ENCODE measurements around the gene XRN2.

The XRN2 gene

DNA sequence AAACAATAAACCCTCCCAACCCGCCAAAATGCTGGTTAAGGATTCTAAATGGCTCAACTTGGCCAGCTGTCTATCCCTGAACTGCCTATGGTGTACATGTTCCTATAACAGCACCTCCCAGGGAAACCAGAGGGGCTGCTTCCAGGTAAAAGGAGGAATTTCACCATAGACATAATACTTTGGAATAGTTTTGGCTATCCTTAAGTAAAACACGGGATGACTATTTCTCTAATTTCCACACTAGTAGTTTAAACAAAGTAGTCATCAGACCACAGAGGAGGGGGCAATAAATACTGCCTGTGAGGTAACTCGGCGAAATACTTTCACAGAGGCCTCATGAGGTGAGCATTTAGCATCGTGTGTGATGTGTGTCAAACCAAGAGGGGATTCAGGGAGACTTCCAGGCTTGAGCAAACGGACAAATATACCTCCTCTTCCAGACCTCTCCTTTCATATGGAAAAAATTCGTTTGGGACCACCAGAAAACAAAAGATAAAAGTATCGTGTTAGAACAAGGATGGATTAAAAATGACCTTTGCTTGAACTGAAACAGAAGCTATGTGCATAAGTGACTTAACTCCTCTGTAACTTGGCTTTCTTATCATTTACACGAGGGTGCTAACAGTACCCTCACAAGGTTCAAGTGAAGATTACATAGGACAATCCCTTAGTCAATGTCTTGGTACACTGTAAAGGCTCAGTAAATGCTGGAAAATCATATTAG, 1.0 kb upstream of the XRN2 start:
- DNase-seq = no peak

DNA sequence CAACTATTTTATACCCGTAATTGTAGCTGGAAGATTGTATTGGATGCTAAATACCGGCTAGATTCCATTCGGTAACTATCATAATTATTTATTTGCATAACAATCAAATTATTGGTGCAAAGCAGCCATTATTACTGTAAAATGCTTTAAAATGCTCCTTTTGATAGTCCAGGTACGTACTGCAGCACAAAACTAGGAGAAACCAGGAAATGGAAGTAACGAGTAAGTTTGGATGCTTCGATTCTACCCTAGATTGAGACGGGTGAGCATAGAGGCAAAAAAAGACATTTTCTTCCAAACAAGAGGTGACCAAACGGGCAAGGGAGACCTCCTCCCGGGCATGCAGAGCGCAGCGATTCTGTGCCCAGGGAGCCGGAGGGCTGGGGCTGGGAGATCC, 469 bp upstream of the XRN2 start:
- no peak for DNase-seq

DNA sequence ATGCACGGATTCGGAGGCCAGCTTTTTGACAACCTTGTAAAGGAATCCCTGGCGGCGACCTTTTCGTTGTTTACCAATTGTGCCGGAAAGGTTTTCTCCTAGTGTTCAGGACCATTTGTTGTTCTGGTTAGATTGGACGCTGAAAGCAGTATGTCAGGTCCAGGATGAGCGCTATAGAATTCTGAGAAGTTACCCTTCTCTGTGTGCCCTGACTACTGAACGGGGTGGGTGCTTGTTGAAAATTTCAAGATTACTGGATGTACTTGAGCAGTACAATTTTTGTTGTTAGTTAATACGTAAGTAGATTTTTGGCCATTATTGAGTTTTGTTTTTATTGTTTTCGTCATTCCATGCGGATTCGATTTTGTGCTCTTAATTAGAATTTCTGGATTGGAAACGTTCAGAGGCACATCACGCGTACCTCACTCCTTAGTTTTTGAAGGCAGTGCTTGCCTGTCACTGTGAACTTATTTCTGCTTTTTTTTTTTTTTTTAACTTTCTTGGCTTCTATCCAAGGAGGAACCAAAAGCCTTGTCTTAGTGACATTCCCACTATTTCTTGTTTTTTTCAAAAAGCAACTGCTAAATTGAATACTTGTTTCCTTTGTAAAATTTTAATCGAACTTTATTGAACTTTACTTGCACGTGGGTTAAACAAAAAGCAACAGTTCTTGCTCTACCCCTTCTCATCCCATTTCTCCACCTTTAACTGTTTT, 898 bp downstream of the XRN2 start:
- no peak for DNase-seq

DNA sequence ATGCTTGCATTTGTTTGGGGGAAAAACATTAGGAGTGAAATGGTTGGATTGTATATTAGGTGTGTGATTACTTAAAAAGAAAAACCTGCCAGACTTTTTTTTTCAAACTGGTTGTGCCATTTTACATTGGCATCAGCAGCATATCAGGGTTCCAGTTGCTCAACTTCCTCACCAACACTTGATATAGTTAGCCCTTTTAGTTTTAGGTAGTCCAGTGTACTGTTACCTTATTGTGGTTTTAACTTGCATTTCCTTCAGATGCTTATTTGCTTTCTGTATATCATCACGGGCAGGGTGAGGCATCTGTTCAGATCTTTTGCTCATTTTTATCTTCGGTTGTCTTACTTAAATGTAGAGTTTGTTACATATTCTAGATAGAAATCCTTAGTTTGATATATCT, 5.2 kb downstream of the XRN2 start:
- no peak for DNase-seq

DNA sequence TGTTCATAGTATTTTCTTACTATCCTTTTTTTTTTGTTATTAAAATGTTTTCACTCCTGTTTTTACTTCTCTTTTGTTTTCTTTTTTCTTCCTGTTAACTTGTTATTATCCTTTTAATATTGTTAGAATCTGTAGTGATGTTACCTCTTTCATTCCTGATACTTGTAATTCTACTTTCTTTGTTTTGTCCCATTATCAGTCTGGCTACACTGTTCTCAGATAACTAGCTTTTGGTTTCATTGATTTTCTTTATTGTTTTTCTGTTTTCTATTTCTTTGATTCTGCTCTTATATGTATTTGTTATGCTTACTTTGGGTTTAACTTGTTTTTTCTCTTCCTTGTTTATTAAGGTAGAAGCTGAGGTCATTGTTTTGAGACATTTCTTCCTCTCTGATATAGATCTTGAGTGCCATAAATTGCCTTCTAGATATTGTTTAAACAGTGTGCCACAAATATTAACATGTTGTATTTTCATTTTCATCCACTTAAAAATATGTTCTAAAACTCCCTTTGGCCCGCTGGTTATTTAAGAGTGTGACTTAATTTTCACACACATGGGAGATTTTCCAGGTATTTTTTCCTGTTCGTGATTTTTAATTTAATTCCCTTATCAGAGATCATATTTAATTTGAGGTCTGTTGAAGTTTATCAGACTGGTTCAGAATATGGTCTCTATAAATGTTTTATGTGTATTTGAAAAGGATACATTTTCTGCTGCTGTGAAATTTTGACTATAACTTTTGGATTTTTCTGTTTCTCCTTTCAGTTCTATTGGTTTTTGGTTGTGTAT, 6.7 kb downstream of the XRN2 start:
- DNase-seq = no peak

DNA sequence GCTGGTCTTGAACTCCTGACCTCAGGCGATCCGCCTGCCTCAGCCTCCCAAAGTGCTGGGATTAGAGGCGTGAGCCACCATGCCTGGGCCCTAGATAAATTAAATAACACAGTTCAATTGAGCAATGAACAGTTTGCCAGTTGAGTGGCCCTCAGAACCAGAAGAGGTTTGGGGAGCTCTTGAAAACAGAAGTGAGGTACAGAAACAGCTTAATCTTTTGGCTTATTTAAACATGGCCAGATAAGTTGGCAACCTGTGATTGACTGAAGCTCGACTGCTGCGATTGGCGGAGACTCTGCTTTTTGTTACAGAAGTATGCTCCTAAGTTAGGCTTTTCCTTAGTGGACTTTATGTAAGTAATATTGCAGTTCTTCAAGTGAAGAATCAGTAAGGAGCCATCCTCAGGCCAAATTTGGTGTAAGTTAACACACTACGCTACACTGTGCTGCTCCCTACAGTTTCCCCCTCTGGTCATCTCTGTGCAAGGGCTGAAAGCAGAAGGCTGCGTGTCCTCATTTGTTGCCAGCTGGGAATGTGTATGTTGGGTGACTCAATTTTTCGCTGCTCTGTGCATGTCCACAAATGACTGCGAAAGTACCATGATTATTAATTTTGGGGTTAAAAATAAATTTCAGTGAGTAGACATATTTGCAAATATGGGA, 9.8 kb downstream of the XRN2 start:
- no peak for DNase-seq

DNA sequence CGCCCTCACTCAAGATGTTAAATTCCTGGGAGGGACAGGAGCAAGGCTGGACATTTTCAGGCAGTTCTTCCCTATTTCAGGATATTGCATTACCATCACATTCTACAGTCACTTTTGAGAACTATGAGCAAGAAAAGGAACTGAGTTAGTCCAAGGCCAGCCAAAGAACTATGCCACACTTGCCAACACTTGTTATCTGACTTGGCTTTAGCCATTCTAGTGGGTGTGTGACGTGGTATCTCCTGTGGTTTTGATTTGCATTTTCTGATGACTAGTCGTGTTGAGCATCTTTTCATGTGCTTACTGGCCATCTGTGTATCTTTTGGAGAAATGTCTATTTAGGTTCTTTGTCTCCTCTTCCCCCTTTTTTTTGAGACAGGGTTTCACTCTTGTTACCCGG, 12.0 kb downstream of the XRN2 start:
- peak; percentile 46 for DNase-seq

DNA sequence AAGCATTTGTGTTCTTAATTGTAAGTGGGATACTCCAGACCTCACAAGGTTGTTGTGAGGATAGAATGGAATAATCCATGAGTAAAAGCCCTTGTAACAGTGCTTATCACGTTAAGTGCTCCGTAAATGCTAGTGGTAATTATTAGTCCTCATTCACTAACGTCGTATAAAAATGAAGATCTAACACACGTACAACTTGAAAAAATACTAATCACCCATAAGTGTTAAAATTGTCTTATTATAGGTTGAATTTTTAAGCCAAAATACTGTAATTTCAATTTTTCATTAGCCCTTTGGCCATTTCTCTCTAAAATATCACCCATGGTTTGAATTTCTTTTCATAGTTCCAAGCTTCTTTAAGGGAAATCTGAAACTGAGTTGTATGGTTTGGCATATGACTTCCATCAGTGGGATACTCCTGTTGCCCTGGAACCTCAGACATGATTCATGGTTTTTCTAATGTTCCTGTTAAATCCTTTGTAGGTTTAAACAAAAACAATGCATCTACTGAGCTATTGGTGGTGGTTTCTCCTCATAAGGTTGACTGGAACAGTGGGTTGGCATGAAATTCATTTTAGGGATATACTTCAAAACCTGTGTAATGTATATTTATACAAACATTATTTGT, 19.1 kb downstream of the XRN2 start:
- DNase-seq = no peak

DNA sequence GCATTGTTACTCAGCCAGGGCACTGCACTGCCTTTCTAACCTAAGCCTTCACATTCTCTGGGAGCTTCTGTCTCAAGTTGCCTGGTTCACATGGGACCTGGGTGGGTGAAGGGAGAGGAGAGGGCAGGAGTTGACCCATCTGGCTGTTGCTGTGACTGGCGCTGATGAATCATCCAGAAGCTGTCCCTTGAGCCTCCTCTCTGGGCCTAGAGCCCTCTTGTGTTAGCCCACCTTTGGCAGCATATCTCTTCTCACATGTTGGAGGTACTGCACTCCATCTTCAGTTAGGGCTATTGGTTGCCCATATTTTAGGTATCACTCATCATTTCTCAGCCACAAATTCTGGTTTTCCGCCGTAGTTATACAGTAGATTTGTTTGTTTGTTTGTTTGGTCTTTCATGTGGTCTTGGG, 19.8 kb downstream of the XRN2 start:
- no peak for DNase-seq

DNA sequence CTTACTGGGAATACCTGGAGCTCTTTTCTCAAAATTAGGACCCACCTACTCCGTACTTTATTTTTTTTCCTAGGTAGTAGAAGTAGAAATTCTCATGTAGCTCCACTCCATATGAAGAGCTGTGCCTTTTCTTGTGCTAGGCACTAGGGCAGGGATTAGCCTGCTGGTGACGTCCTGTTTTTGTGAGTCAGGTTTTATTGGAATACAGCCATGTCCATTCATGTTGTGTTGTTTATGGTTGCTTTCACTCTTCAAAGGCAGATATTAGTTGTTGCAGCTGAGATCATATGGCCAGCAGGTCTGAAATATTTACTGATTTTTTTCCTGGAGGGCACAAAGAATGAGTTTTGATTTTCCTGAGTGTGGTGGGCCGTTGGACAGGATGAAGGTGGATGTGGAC, 20.5 kb downstream of the XRN2 start:
- DNase-seq = peak; percentile 43

DNA sequence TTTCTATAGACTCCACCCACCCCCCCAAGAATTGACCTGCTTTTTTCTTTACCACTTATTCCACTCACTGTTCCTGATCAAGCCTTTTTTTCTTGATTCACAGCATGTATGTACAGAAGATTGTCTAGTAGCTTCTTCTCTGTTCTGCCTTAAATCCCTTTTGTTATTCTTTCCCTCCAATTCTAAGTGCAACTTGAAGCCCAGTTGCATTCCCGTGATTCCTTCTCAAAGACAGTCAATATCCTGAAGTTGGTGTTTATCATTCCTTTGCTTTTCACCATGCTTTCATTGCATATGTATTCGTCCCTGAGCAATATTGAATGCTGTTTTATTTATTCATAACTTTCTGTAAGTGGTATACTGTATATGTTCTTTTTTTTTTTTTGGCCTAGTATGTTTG, 21.0 kb downstream of the XRN2 start:
- no peak for DNase-seq

DNA sequence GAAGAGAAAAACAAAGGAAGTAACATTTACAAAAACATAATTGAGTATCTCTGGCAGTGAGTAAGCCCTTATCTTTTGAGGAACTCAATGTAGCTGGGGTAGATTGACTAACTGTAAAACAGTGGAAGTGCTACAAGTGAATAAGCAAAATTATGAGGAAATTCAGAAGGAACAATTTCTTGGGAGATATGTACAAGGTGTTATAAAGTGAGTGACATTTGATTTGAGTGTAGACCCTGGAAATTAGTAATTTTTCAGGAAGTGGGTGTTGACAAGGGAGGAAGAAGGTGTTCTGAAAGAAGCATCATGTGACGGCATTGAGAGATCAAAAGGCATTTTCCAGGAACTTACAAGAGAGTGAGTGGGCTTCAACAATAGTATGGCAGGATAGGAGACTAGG, 22.2 kb downstream of the XRN2 start:
- no peak for DNase-seq

DNA sequence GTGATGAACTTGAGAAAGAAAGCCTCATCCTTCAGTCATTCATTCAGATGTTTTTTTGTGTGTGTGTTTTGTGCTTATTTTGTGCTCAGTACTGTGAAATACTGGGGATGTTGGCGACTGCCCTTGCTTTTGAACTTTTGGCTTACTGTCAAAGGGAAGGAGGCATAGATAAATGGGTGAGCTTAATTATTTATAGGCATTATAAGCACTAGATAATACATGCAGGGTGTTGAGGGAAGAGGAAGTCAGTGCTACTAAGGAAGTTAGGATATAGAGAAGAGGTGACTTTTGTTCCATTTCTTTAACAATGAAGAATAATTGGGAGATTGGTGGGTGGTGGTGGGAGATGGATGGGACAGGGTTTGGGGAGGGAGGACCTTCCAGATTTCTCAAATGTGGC, 23.6 kb downstream of the XRN2 start:
- no peak for DNase-seq

DNA sequence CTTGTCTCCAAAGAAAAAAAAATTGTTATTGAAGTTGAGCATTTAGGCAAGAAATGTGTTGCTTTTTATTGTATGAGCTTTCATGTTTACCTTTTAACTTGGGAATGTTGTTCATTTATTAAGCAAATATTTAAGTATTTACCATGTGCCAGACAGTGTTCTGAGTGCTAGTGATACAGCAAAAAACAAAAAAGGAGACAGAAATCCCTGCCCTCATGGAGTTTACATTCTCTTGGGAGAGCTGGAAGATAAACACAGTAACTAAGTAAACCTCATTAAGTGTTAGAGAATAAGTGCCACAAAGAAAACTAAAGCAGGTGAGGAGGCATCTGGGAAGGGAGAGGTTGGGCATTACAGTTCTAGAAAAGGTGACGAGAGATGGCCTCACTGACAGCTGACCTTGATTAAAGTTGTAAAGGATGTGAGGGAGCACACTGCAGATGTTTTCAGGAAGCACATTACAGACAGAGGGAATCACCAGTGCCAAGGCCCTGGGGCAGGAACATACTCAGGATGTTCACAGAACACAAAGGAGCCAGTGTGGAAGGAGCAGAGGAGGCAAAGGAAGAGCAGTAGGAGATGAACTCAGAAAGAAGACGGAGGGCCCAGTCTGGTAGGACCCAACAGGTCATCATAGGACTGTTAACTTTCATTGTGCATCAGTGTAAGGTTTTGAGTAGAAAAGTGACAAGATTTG, 33.5 kb downstream of the XRN2 start:
- no peak for DNase-seq

DNA sequence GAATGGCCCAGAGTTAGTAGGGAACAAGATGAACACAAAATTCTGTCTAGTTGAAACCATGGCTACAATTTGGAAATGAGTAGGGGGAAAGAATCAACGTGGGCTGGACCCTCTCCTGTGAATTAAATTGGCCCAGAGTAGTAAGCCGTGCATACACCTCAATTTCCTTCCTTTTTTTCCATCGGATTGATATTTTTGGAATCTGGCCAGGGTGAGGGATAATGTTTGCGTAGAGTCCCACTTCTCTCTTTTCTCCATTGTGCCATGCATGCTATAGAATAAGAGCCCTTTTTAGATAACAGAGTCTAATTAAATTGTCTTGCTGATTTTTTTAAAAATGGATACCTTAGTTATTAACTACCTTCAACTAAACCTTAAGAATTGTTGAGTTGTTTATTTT, 35.2 kb downstream of the XRN2 start:
- no peak for DNase-seq

DNA sequence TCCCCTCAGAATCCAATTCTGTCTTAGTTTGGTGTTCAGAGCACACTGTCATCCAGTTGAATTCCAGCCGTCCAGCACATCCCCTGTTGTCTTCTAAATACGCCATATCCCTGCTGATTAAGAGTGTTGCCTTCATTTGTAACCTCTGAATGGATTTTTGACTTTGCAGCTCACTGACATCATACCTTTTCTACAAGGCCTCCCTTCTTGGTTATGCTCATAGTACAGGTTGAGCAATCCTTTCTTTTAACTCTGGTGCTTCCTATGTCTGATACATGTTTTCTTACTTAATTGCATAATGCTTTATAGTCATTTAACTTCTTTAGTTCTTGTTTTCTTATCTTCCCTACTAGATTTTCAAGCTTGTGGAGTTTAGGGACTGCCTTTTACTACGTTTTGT, 36.4 kb downstream of the XRN2 start:
- DNase-seq = no peak

DNA sequence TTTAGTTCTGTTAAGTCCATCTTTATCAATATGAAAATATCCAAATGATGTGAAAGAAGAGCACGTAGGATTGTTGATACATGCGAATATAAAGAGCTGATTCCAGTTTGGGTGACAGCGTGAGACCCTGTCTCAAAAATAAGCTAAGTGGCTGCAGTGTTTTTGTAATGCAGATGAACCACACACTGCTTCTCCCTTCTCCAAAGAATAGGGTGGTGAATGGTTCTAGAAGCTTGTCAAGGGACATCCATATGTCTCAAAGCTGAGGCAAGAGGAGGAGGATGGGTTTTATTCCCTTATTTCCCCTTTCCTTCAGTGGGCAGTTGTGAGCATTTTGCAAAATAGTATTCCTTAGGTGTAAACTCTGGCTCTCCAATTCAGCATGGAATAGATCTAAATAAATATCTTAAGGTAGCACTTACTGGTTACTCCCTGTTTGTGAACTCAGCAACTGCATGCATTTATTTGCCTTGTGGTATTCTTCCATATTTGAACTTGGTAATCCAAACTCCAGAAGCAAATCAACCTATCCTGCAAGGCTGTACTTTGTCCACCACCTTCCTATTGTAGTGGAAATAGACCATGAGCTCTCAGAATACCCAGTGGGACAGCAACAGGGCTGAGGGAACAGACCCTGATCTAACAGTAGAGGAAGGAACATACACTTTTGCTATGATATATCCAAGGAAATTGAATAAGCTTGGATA, 38.0 kb downstream of the XRN2 start:
- DNase-seq = no peak

DNA sequence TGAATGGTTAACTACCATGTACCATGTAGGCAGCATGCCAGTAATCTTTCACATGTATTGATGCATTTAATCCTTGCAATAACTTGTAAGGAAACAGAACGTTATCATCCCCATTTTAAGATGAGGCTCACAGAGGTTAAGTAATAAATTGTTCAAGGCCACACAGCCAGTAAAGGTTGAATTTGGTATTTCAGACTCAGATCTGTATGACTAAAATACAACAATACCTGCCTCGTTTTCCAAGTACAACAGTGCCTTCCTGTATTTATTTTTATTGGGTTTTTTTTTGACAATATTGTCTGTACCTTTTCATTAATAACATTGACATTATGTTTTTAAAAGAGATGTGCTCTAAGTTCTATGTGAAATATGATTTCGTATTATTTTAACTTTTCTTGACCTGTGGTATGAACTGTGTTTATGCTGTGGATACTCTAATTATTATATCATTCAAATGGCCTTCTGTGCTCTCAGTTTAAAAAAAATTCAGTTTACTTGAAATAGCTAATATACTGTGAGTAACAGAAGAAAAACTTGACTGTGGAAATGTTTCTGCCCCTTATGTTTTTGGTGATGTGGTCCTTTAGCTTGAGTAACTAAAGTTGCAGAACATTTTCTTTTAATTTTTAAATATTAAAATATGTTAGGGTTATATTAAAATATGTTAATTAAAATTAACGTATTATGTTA, 39.7 kb downstream of the XRN2 start:
- no peak for DNase-seq

DNA sequence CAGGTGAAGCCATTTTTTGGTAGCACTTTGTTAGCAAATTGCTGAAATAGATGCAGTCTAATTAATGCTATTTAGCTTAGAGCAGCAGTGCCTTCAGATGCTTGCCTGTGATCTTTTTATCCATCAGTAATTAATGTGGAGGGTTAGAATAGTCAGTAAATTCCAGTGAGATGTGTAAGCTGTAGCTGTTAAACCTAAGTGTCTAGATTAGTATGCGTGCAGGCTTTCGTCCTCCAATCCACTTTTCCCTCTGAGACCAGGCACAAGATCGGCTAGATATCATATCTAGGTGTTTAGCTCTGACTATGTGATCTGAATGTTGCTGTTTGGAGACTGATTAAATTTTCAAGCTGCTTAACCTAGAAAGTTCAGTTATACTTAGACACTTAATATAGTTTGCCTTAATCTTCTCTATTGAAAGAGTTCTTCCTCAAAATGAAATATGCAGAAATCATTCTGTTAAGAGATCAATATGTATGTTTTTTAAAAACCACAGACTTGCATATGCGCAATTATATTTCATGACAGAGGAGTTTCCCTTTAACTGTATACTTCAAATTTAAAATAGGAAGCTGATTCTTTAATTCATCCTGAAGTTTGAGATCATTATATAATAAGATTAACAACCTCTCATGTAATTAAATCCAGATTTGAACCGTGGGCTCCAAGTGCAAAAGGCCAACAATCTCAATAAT, 41.2 kb downstream of the XRN2 start:
- DNase-seq = no peak

DNA sequence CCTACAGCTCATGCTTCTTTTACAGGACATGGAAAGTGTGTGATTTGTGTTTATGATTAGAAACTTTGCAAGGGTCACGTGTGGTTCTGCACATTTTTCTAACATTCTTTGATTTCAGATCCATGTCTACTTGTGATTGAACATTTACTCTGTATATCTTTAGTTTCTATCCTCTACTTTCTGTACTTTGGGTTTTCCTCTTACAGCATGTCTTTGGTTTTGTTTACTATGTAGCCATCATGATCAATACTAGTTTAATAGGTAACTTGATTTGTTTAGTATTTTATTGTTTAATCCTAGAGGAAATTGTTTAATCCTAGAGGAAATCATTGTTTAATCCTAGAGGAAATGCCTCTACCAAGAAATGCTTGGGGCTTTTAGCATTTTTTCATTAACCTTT, 41.8 kb downstream of the XRN2 start:
- DNase-seq = no peak
